SKM-1 (cell line): ENCODE results near the gene SMYD3.
"Not testable (repeated sequence)": the region's sequence is repeated elsewhere in the genome, so short reads cannot be mapped to it uniquely, and the experiment has no call there.

Source experiments
- DNase-seq: peaks from one replicate; lab custom pipeline; 2025; ENCODE audit not compliant: unreplicated experiment; lab: John Stamatoyannopoulos, UW

The SMYD3 gene

DNA sequence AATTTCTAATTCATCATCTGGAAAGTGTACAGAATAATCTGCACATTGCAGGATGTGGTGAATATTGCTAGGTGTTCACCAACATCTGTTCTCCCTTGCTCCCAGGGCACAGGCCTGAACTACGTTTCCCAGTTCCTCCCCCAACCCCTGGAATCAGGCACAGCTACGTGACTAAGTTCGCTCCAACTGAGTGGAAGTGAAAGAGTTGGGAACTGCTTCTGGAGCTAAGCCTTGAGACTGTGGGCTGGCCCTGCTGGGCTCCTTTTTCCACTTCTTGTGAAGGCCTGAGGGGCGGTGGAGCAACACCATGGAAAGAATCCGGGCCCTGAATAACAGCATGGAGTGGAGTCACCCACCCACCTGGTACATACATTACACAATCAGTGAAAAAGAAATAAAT is 534.6 kb downstream of the SMYD3 start:
- DNase-seq: no peak

DNA sequence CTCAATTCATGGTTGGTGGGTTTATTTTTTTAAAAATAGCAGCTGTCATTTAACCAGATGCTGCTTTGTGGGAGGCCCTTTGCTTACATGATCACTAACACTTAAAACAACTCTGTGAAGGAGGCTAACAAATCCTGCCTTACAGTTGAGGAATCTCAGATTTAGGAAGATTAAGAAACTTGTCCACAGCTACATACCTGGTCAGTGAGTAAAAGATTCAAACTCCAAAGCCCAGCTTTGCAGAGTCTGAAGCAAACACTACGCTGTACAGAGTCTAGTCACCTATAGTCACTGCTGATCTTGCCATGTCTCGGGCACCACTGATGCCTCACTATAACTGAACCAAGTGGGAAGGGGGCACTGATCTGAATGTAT is 535.4 kb downstream of the SMYD3 start:
- no peak for DNase-seq

DNA sequence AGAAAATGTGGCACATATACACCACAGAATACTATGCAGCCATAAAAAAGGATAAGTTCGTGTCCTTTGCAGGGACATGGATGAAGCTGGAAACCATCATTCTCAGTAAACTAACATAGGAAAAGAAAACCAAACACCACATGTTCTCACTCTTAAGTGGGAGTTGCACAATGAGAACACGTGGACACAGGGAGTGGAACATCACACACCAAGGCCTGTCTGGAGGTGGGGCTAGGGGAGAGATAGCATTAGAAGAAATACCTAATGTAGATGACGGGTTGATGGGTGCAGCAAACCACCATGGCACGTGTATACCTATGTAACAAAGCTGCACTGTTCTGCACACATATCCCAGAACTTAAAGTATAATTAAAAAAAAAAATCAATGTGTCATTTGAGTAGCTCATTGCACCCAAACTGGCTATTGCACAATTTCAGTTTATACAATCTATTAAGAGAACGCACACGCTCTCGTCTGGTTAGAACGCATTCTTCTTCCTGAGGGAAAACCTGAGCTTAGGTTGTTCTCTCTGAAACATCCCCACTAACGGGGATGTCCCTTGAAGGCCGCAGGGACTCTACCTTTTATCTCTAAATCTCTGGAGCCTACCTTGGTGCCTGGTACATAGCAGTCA is 535.9 kb downstream of the SMYD3 start:
- not testable (repeated sequence) for DNase-seq

DNA sequence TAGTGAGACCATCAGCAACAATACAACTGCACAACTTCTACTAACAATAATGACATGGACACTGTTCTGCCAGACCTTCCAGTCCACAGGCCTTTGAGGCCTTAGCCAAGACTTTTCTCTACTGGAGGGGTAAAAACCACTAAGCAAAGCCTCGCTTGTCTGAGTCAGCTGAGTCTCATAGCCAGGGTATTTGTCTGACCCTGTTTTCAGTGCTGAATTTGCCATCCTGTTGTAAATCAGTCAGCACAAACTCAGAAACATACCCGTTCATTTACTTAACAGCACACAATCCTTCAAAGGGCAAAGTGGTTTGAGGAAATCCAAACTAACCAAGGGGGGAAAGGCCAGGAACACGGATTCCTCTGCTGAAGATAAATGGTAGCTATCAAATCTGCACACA is 537.8 kb downstream of the SMYD3 start:
- no peak for DNase-seq

DNA sequence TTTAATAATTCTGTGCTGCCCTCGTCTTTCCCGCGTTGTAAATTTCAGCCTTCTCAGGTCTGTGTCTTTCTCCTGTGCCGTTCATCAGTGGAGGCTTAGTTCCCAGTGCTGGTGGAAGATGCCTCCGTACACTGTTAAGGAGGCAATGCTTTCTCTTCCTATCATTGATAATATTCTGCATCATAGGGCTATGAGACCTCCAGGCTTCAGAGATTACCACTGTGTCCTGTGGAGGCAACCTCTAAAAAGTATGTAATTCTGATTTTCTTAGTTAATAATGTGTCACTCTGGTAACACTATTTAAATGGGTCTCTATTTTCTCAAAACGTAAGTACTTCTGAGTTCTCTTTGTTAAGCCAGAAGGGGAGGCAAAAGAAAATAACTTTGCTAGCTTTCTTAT is 538.3 kb downstream of the SMYD3 start:
- no peak for DNase-seq

DNA sequence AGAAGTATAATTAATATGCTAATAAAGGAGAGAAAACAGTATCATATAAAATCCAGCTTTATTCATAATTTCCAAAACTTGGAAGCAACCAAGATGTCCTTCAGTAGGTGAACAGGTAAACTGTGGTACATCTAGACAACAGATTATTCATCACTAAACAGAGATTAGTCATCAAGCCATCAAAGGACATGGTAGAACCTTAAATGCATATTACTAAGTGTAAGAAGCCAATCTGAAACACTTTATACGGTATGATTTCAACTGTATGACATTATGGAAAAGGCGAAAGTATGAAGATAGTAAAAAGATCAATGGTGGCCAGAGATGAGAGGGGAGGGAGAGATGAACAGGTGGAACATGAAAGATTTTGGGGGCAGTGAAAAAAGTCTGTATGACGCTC is 541.7 kb downstream of the SMYD3 start:
- DNase-seq: no peak

DNA sequence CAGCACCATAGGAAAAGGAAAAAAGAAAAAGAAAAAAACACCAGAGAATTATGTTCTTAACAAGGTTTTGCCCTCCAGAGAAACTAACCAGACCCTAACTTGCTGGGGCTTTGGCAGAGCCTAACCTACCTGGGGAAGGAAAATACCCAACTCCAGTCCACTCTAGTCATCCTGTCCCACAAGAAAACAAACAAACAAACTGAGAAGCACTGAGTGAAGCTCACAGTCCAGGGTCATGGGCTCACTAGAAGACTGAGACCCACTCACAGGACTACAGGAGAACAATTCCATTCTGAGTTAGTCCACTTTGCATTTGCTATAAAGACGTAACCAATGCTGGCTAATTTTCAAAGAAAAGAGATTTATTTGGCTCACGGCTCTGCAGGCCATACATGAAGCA is 543.4 kb downstream of the SMYD3 start:
- DNase-seq: no peak

DNA sequence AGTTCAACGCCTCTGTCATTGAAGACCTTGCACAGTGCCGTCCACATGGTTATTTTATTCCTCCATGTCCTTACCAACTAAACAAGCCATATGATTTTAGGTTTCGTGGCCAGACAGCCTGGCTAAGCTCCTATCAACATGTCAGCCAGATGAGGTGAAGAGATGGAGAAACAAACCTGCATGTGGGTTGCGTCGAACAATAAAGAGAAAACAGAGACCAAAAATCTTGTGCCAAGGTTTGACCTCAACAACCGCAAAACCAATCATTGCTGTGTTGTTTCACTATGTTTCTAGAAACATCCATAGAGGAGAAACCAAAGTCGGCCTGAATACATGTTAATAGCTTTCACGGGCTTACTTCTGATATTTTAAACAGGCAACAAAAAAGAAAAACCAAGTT is 544.6 kb downstream of the SMYD3 start:
- no peak for DNase-seq

DNA sequence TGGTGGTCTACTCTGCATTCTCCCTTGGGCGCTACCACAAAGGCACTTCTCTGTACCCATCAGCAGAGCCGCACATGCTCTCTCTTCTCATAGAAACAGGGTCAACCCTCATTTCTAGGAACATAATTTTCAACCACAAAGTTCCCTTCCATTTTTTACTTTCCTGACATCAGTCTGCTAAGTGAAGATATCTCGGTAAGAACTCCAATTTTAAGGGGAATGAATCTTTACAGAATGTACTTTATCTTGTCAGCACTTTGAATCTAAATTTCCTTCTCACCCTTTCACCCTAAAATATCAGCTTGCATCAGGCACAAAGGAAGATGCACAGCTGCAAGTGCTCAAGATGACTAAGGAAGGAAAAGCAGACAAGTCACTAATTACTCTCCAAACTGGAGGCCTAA is 545.9 kb downstream of the SMYD3 start:
- no peak for DNase-seq

DNA sequence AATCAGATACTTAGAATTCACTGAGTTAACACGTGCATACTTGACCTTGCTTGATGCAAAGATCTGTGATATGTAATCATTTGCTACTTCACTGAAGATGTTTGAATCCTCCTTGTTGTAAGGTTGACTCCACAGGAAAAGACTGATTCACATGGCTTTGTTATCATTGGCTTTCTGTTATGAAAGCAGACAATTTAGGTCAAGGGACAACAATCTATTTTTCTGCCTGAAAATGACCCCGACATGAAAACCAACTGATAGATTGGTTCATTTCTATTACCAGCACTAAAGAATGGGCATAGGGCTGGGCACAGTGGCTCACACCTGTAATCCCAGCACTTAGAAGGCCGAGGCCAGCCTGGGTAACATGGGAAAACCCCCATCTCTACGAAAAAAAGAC is 546.9 kb downstream of the SMYD3 start:
- DNase-seq: no peak

DNA sequence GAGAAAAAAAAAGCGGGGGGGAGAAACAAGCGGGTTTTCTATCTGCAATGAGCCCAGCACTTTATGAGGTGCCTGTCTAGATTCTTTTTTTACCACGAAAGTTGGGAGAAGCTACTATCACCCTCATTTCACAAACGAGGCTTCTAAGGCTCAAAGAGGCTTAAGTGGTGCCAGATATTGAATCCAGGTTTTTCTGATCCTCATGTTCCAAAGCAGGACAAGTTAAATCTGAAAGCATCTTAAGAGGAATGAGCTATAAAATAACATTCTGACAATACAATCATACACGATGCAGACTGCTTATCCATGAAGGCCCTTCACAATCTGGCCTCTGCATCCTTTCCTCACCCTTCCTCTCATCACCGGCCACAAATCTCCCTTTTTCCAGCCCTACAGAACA is 549.1 kb downstream of the SMYD3 start:
- no peak for DNase-seq

DNA sequence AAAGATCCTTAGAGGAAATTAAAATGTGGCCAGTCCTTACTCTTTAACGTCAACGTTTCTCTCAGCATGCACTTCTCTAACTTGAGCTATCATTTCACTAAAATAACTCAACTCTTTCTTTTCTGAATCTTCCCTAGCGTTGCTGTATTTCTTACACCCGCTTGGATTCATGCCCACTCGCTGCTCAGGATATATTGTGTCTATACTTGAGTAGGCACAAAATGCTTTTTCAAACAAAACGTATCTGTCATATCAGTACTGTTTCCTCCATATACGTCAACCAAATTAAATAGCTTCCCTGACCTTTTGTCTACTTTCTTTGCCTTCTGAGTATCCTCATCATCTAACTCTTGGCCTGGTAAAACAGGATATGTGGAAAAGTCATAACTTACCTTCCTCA is 549.7 kb downstream of the SMYD3 start:
- DNase-seq: no peak

DNA sequence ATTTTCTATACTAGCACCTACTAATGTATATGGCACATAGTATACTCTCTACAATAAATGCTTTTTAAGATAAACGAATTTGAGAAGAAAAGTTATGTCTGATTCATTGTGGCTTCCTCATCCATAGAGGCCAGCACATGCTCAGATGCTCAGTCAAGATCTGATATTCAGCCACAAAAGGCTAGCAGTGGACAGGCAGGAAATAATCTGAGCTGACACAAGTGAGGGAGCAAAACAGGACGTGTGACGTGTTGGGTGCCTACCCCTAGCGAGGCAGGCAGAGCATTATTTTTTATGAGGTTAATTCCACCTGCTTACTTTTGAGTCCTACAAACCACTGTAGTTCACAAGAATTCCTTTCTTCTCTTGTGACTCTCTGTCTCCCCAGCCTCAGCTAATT is 550.9 kb downstream of the SMYD3 start:
- DNase-seq: no peak

DNA sequence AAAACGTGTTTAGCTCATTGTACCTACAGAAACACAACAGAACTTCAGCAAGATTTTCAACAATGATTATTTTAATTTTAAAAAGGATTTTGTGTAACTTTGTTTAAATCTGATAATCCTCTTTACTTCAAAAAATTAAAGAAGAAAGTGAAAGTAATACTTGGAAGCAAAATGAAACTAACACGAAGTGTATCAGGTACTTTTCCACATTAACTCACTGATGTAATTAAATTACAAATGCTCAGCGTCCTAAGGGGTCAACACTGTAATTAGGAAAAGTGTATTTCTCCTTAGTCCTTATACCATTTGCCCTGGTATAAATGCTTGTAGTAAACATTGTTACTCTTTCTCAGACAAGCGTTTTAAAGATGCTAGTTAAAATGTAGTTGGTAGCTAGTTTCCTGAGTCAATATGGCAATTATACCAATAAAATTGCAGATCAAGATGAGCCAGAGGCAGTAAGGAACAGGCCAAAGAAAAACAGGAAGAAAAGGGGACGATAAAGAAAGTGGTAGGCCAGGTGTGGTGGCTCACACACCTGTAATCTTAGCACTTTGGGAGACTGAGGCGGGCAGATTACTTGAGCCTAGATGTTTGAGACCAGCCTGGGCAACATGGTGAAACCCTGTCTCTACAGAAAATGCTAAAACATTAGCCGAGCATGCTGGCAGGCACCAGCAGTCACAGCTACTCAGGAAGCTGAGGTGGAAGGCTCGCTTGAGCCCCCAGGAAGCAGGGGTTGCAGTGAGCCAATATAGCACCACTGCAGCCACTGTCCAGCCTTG is 553.0 kb downstream of the SMYD3 start:
- no peak for DNase-seq

DNA sequence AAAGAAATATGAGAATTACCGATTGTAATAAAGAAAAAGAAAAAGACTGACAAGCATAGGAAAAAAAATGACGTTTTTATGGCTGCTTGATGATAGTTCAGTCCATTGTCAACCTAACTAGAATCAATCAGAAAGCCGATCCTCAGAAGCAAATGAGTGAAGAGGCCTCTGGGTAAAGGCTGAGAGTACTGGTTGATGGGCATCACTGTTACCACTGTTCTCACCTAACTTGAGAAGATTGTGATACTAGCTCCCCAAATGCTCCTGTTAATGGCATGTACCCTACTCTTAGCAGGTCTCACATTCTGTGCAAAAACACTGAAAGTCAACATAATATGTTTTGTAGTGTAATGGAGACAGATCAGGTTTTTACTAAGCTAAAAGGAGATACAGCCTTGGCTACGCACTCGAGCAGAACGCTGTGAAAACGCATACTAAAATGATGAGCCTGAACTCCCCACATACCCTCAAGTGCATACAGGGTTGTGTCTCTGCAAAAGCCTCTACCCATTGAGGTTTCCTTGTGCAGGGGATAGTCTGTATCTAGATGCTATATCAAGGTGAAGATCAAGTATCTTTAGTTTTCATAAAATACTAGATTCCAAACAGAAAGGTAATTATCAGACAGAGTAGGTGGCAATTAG is 554.6 kb downstream of the SMYD3 start:
- no peak for DNase-seq

DNA sequence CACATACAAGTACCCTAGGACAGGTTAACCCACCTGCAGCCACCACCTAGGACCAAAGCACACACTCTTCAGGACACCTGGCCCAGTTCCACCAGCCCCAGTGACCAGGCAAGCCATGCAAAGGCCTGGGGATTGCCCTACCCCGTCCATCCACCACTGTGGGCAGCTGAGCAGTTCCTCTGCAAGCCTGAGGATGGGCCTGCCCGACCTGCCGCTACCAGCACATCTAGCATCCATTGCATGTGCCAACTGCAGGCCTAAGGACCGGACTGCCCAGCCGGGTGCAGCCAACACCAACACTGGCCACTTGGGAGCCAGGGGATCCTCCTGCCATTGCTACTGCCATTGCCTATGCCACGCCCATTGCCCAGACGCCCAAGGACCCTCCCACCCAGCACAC is 558.3 kb downstream of the SMYD3 start:
- DNase-seq: no peak

DNA sequence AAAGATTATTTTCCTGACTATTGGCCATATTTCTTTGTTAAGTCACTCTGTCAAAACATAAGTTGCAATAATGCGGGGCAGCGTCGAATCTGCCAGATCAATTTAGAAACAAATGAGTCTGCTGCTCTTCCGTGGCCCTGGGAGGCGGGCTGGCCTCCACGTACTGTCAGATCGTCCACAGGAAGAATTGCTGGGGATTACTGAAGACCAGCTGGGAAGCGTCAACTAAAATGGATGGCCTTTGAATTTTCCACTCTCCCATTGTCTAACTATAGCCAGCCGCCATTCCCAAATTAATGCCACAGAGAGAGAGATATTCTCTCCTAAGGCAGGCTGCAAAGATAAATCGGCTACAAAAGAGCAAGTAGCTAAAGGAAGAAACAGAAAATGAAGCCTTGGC is 560.2 kb downstream of the SMYD3 start:
- no peak for DNase-seq

DNA sequence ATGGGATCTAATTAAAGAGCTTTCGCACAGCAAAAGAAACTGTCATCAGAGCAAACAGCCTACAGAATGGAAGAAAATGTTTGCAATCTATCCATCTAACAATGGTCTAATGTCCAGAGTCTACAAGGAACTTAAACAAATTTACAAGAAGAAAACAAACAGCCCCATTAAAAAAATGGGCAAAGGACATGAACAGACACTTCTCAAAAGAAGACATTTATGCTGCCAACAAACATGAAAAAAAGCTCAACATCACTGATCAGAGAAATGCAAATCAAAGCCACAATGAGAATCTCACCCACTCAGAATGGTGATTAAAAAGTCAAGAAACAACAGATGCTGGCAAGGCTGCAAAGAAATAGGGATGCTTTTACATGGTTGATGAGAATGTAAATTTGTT is 561.9 kb downstream of the SMYD3 start:
- DNase-seq: not testable (repeated sequence)

DNA sequence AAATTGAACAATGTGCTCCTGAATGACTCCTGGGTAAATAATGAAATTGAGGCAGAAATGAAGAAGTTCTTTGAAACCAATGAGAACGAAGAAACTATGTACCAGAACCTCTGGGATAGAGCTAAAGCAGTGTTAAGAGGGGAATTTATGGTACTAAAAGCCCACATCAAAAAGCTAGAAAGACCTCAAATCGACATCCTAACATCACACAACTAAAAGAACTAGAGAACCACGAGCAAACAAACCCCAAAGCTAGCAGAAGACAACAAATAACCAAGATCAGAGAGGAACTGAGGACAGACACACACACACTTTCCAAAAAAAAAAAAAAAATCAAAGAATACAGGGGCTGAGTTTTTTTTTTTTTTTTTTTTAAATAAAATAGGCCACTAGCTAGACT is 564.2 kb downstream of the SMYD3 start:
- no peak for DNase-seq

DNA sequence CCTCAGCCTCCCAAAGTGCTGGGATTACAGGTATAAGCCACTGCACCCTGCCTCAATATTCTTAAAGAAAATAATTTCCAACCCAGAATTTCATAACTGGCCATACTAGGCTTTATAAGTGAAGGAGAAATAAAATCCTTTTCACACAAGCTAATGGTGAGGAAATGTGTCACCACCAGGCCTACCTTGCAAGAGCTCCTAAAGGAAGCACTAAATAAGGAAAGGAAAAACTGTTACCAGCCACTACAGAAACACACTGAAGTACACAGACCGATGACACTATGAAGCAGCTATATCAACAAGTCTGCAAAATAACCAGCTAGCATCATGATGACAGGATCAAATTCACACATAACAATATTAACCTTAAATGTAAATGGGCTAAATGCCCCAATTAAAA is 565.3 kb downstream of the SMYD3 start:
- DNase-seq: not testable (repeated sequence)

DNA sequence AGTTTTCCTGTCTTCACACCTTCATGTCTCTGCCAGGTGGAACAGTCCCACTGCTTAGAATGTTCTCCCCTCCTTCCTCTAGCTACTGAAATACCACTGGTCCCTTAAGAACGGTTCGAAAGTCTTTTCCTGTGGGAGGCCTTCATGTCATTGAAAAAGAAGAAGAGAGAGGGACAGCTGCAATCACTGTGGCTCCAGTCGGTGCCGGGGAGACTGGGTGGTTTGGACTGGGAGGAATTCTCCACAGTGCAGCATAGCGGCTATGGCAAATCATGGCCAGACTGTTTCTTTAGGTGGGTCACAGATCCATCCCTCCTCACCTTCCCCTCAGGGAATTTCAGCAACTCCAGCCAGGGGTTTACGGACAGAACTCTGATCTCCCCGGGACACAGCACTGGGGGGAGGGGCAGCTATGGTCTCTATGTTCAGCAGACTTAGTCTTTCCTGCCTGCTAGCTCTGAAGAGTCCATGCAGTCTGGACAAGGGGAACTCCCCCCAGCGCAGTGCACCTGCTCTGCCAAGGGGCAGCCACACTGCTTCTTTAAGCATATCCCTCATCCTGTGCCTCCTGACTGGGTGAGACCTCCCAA is 567.2 kb downstream of the SMYD3 start:
- no peak for DNase-seq

DNA sequence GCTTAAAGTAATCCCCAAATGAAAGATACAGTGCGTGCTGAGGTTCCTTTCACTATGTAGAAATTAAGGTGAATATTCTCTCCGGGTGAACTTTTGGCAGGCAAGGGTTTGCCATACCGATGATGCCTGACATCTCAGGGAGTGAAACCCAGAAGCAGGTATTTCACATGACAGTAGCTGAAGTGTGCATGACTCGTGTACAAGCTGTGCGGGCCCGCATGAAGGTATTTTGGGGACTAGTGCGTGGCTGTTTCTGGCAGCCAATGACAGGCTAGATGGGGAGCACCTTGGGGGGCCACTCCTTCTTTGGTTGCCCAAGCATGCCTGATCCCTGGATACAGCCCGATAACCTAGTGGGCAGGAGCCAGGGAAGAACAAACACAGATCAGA is 569.0 kb downstream of the SMYD3 start:
- no peak for DNase-seq
